ENCODE results near the gene CCDC171.

The CCDC171 gene

DNA sequence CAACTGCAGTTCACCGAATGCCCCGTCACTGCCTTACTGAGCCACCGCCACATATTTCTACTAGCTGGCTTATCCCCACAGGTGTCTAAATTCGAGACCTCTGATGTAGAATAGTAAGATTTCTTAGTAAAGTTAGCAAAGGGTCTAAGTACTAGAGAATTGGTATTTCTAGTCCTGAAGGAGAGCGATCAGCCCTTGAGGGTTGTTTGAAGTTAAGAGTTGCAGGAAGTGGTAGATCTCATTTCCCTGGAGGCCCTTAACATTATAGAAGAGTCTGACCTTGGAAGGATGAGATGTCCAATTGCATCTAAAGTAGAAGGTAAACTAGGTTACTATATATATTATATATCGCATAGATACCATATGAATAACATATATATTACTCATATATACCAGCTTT lies 451.8 kb downstream of the CCDC171 start:
- no peak for DNase-seq

DNA sequence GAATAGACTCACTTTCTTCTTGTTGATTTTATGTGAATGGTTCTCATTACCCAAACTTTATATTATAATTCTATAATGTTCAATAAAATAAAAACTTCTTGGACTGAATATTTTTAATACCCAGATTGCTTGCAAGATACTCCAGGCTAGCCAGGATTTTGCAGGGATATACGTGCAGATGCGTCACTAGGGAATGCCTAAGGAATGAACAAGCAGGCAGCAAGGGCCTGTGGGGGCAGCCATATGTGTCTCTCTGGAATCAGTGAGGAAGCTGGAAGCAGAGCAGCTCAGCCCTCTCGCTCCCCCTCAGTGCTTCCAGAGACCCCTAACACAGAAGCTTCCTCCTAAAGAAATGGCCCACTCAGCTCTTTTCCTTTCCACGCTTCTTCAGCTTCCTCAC lies 457.4 kb downstream of the CCDC171 start:
- no peak for DNase-seq

DNA sequence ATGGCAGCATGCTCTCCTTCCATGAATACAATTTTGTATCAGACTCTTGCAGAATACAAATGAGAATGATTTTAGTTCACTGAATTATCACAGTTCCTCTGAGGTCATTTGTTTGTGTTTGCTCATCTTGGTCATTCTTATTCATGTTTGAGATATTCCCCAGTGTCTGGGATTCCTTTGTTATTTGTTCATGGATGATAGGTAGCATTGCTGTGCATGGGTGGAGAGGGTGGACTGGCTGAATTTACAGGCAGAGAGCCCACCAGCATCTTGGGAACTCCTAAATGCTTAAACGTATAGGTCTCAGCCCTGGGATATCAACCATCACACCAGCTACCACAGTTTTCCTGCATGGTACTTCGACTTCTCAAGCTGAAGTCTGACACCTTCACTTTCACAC lies 459.8 kb downstream of the CCDC171 start:
- no peak for DNase-seq

GRCh38 chr9:16013366-16013765 lies 460.5 kb downstream of the CCDC171 start:
- DNase-seq: no peak

- DNase-seq: no peak
Measured at GRCh38 chr9:16013826-16014225, 461.0 kb downstream of the CCDC171 start.

- no peak for DNase-seq
Measured at GRCh38 chr9:16022228-16022627, 469.4 kb downstream of the CCDC171 start.

DNA sequence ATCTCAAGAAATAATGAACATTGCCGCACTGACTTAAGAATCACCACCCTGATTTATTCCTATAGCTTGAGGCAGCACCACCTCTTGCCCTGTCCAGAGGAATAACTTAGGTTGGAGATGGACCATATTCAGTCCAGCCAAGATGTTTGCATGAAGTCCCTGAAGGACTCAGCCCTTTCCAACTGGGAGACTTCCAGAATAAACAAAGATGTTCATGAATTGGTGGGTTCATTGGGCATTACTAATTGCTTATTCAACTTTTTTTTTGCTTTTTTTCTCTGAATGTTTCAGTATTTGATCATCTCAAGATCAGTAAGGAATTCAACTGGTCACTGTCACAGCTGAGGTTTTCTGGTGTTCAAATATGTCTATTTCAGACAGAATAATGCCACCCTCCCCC lies 470.6 kb downstream of the CCDC171 start:
- no peak for DNase-seq
